ENCODE results near the gene CSTPP1.

DNA sequence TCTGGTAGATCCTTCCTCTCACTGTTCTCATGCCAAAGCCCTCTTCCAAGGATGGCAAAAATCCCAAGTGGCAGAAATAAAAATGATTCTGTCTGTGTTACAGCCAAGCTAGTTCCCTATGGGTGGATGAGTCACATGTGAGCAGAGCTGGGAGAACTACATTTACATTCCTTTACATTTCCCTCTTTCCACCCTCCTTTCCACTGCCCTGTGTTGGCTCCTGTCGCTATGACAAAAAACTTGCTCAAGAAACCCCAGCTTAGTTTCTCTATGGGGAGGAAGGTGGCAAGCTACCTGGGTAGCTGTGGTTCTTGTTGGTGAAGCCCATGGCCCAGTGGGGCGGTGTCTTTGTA, 268.1 kb downstream of the CSTPP1 start:
- TF ChIP-seq POLR2A (IDR thresholded peaks at IDR 0.05): no peak
- TF ChIP-seq, protein P1, sequence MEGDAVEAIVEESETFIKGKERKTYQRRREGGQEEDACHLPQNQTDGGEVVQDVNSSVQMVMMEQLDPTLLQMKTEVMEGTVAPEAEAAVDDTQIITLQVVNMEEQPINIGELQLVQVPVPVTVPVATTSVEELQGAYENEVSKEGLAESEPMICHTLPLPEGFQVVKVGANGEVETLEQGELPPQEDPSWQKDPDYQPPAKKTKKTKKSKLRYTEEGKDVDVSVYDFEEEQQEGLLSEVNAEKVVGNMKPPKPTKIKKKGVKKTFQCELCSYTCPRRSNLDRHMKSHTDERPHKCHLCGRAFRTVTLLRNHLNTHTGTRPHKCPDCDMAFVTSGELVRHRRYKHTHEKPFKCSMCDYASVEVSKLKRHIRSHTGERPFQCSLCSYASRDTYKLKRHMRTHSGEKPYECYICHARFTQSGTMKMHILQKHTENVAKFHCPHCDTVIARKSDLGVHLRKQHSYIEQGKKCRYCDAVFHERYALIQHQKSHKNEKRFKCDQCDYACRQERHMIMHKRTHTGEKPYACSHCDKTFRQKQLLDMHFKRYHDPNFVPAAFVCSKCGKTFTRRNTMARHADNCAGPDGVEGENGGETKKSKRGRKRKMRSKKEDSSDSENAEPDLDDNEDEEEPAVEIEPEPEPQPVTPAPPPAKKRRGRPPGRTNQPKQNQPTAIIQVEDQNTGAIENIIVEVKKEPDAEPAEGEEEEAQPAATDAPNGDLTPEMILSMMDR (IDR thresholded peaks at IDR 0.05): no peak
